Neural cell (in vitro differentiated cells): Measurements from ENCODE around the gene LIPM. TPM values are rescaled to one million over a fixed set of nuclear protein-coding genes. Genes with fewer than 3 reads are reported as not detected.

Experiments used
- H2AFZ ChIP-seq: fragments of 200-600, 300-800 bp; sonication (generic), shearing (Covaris generic); 2 replicates; pipeline ENCODE4 v1.6.0; 2014; ENCODE audit warnings: low read depth, mild to moderate bottlenecking, antibody characterized with exemption, low read length, moderate library complexity
- H3F3A ChIP-seq: fragments of 200-600 bp; shearing (Covaris generic); 2 replicates; pipeline ENCODE4 v1.6.1; 2016; ENCODE audit warnings: mild to moderate bottlenecking, moderate library complexity, mixed read lengths, antibody characterized with exemption, low read length; ENCODE audit not compliant: insufficient read depth, poor library complexity, severe bottlenecking
- H3K27ac ChIP-seq: fragments of 200-600, 300-800 bp; sonication (generic), shearing (Covaris generic); 2 replicates; pipeline ENCODE4 v1.5.1; 2014; ENCODE audit warnings: mild to moderate bottlenecking, low read length, moderate library complexity
- H3K27me3 ChIP-seq: fragments of 300-800, 200-600 bp; sonication (generic), shearing (Covaris generic); 2 replicates; pipeline ENCODE4 v1.6.0; 2014; ENCODE audit warnings: mild to moderate bottlenecking, low read depth, low read length, moderate library complexity; ENCODE audit not compliant: insufficient read depth
- H3K36me3 ChIP-seq: fragments of 300-800, 200-600 bp; sonication (generic), shearing (Covaris generic); 2 replicates; pipeline ENCODE4 v1.5.1; 2014; ENCODE audit warnings: mild to moderate bottlenecking, antibody characterized with exemption, low read length, moderate library complexity; ENCODE audit not compliant: insufficient read depth
- H3K4me2 ChIP-seq: fragments of 300-800, 200-600 bp; sonication (generic), shearing (Covaris generic); 2 replicates; pipeline ENCODE4 v1.6.0; 2014; ENCODE audit warnings: mild to moderate bottlenecking, low read length
- H3K4me3 ChIP-seq: fragments of 300-800, 200-600 bp; sonication (generic), shearing (Covaris generic); 2 replicates; pipeline ENCODE4 v1.5.1; 2014; ENCODE audit warnings: mild to moderate bottlenecking, low read length, moderate library complexity
- H3K79me2 ChIP-seq: fragments of 200-600 bp; shearing (Covaris generic); replicated peaks from 2 replicates; pipeline ENCODE4 v1.6.0; 2014; ENCODE audit warnings: mild to moderate bottlenecking, low read length, moderate library complexity; ENCODE audit not compliant: insufficient read depth
- H3K9ac ChIP-seq: fragments of 300-800, 200-600 bp; sonication (generic), shearing (Covaris generic); 2 replicates; pipeline ENCODE4 v1.6.1; 2016; ENCODE audit warnings: mild to moderate bottlenecking, low read length, mixed read lengths
- H3K9me2 ChIP-seq: fragments of 200-600 bp; shearing (Covaris generic); 2 replicates; pipeline ENCODE4 v1.6.1; 2016; ENCODE audit warnings: mild to moderate bottlenecking, low read length, mixed read lengths; ENCODE audit not compliant: insufficient read depth
- H3K9me3 ChIP-seq: fragments of 200-600, 300-800 bp; sonication (generic), shearing (Covaris generic); 2 replicates; pipeline ENCODE4 v1.6.1; 2016; ENCODE audit warnings: mild to moderate bottlenecking, mixed run types, low read length, moderate library complexity, mixed read lengths
- H4K20me1 ChIP-seq: fragments of 200-600 bp; shearing (Covaris generic); 2 replicates; pipeline ENCODE4 v1.6.1; 2016; ENCODE audit warnings: mild to moderate bottlenecking, mixed run types; ENCODE audit not compliant: insufficient read depth
- EP300 ChIP-seq: fragments of 450-650 bp; conservative IDR thresholded peaks from 2 replicates; pipeline ENCODE4 v1.6.1; 2014; ENCODE audit warnings: antibody characterized with exemption, mild to moderate bottlenecking, moderate library complexity; ENCODE audit not compliant: poor library complexity, severe bottlenecking
- EZH2 ChIP-seq: fragments of 200-600, 300-800 bp; shearing (Covaris generic), sonication (generic); IDR thresholded peaks from 2 replicates; pipeline ENCODE4 v1.6.1; 2014; ENCODE audit warnings: antibody characterized with exemption, low read length, borderline replicate concordance, mild to moderate bottlenecking; ENCODE audit not compliant: insufficient read depth, poor library complexity, severe bottlenecking
- MXI1 ChIP-seq: fragments of 450-650 bp; conservative IDR thresholded peaks from 2 replicates; pipeline ENCODE4 v1.6.1; 2014; ENCODE audit warnings: antibody characterized with exemption, mild to moderate bottlenecking; ENCODE audit not compliant: poor library complexity, severe bottlenecking
- POLR2AphosphoS5 ChIP-seq: IDR thresholded peaks from 2 replicates; pipeline ENCODE4 v1.6.1; 2012
- RAD21 ChIP-seq: fragments of 450-650 bp; conservative IDR thresholded peaks from 2 replicates; pipeline ENCODE4 v1.6.1; 2014; ENCODE audit warnings: antibody characterized with exemption, mild to moderate bottlenecking, moderate library complexity
- SMC3 ChIP-seq: fragments of 450-650 bp; conservative IDR thresholded peaks from 2 replicates; pipeline ENCODE4 v1.6.1; 2014; ENCODE audit warnings: antibody characterized with exemption, mild to moderate bottlenecking, moderate library complexity; ENCODE audit not compliant: poor library complexity
- TAF1 ChIP-seq: IDR thresholded peaks from 2 replicates; pipeline ENCODE4 v1.6.1; 2012; ENCODE audit warnings: low read depth
- polyA plus RNA-seq: library from polyadenylated mRNA; depleted of rRNA; stranded (reverse); fragments of >200 nt; gene quantifications from 2 replicates; pipeline ENCODE4 v1.2.3, GENCODE V29; 2014
- TF ChIP-seq, protein P1 (sequence below): fragments of 450-650 bp; IDR thresholded peaks from 2 replicates; pipeline ENCODE4 v1.5.1; 2014; ENCODE audit warnings: antibody characterized with exemption, mild to moderate bottlenecking, moderate library complexity; ENCODE audit not compliant: poor library complexity, severe bottlenecking
- TF ChIP-seq, protein P2 (sequence below): IDR thresholded peaks from 2 replicates; pipeline ENCODE4 v1.6.1; 2012; ENCODE audit warnings: borderline replicate concordance

LIPM gene
- polyA plus RNA-seq, 1 donor from 2014 or later, result not detected

DNA sequence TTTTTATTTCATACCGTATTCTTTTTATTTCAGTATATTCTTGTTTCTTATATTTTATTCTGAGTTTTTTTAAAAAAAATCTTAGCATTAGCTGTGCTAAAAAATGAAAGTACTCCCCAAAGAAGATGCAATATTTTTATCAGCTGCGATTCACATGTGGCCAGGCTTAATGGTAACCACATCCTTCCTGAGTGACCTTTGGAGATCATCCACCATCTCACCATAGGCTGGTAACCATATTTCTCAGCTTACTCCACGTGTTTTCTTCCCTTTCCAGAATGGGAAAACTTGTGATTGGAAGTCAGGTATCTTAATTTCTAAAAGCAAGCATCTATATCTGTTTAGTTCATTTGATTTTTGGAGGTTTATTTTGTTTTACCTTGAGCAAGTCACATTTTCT, 18.8 kb upstream of the LIPM start:
- Histone ChIP-seq H3K27ac (no peak overlapping the region), H3K9me2 (no peaks in the 10 kb centered on the region), H2AFZ (no peak overlapping the region), H3K9ac (no peak overlapping the region), H4K20me1 (no peaks in the 10 kb centered on the region), H3F3A (no peaks in the 10 kb centered on the region), H3K79me2 (no peaks in the 10 kb centered on the region), H3K4me2 (no peak overlapping the region), H3K4me3 (no peak overlapping the region), H3K36me3 (no peaks in the 10 kb centered on the region), H3K9me3 (no peaks in the 10 kb centered on the region), H3K27me3 (no peaks in the 10 kb centered on the region)
- TF ChIP-seq EP300 (no peak), POLR2AphosphoS5 (no peak), MXI1 (no peak), TAF1 (no peak), EZH2 (no peak), RAD21 (no peak), SMC3 (no peak)
- TF ChIP-seq, protein P1, sequence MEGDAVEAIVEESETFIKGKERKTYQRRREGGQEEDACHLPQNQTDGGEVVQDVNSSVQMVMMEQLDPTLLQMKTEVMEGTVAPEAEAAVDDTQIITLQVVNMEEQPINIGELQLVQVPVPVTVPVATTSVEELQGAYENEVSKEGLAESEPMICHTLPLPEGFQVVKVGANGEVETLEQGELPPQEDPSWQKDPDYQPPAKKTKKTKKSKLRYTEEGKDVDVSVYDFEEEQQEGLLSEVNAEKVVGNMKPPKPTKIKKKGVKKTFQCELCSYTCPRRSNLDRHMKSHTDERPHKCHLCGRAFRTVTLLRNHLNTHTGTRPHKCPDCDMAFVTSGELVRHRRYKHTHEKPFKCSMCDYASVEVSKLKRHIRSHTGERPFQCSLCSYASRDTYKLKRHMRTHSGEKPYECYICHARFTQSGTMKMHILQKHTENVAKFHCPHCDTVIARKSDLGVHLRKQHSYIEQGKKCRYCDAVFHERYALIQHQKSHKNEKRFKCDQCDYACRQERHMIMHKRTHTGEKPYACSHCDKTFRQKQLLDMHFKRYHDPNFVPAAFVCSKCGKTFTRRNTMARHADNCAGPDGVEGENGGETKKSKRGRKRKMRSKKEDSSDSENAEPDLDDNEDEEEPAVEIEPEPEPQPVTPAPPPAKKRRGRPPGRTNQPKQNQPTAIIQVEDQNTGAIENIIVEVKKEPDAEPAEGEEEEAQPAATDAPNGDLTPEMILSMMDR, result no peak
- TF ChIP-seq, protein P2, sequence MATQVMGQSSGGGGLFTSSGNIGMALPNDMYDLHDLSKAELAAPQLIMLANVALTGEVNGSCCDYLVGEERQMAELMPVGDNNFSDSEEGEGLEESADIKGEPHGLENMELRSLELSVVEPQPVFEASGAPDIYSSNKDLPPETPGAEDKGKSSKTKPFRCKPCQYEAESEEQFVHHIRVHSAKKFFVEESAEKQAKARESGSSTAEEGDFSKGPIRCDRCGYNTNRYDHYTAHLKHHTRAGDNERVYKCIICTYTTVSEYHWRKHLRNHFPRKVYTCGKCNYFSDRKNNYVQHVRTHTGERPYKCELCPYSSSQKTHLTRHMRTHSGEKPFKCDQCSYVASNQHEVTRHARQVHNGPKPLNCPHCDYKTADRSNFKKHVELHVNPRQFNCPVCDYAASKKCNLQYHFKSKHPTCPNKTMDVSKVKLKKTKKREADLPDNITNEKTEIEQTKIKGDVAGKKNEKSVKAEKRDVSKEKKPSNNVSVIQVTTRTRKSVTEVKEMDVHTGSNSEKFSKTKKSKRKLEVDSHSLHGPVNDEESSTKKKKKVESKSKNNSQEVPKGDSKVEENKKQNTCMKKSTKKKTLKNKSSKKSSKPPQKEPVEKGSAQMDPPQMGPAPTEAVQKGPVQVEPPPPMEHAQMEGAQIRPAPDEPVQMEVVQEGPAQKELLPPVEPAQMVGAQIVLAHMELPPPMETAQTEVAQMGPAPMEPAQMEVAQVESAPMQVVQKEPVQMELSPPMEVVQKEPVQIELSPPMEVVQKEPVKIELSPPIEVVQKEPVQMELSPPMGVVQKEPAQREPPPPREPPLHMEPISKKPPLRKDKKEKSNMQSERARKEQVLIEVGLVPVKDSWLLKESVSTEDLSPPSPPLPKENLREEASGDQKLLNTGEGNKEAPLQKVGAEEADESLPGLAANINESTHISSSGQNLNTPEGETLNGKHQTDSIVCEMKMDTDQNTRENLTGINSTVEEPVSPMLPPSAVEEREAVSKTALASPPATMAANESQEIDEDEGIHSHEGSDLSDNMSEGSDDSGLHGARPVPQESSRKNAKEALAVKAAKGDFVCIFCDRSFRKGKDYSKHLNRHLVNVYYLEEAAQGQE, result no peak

DNA sequence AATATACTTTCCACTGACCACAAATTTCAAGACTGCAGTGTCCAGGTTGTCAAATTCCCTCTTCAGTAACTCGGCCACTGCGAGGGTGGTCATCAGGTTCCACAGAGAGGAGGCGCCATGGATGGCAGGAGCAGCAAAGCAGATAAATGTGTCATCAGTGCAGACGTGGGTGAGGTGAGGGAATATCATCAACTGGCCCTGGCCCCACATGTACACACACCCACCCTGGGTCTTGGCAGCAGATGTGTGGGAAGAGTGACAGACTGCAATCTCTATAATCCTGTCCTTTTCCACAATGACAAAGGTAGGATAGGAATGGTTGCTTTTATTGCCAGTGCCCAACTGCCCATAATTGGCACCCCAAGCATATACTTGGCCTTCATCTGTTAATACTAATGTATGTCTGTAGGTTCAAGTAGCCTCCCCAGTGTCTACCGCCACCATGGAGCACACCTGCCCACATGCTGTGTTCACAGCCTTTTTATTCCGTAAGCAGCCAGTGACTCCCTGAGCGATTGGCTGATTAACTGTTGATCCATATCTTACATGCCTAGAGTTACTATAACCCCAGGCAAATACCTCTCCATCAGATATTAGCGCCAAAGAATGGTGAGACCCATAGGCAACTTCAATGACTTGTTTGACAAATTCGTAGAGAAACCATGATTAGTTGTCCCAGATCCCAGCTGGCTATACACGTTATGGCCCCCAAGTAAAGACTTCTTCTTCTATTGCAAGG, 16.3 kb upstream of the LIPM start:
- Histone ChIP-seq H3K79me2 (no peaks in the 10 kb centered on the region), H3K9me2 (no peaks in the 10 kb centered on the region), H4K20me1 (no peaks in the 10 kb centered on the region), H3K36me3 (no peaks in the 10 kb centered on the region), H3K9me3 (no peaks in the 10 kb centered on the region), H3F3A (no peaks in the 10 kb centered on the region), H3K27me3 (no peaks in the 10 kb centered on the region), H3K4me3 (no peak overlapping the region), H3K27ac (no peak overlapping the region), H3K9ac (no peak overlapping the region), H3K4me2 (no peak overlapping the region), H2AFZ (no peak overlapping the region)
- TF ChIP-seq, protein P1, result no peak
- no peak for TF ChIP-seq TAF1
- TF ChIP-seq, protein P2, result no peak
- TF ChIP-seq POLR2AphosphoS5, result no peak
